T-helper 1 cell treated with Interleukin-12 subunit alpha and Interleukin-12 subunit beta and Interleukin-4 antibody, amounts not matched to agents 30 μg/mL and 1 μg/mL, for 36 hours (primary cell): ENCODE results near the gene TSNAX.

ENCODE experiments used
- H3K27ac Mint-ChIP-seq: one replicate; pipeline ENCODE4 v1.8.0; 2021; ENCODE audit warnings: mild to moderate bottlenecking, mixed read lengths
- H3K27me3 Mint-ChIP-seq: one replicate; pipeline ENCODE4 v1.8.0; 2021; ENCODE audit warnings: low read depth, mixed read lengths
- H3K36me3 Mint-ChIP-seq: one replicate; pipeline ENCODE4 v1.8.0; 2021; ENCODE audit warnings: low read depth, mixed read lengths
- H3K4me1 Mint-ChIP-seq: one replicate; pipeline ENCODE4 v1.8.0; 2021; ENCODE audit warnings: low read depth, mixed read lengths
- H3K4me3 Mint-ChIP-seq: one replicate; pipeline ENCODE4 v1.8.0; 2021; ENCODE audit warnings: mild to moderate bottlenecking, moderate library complexity, mixed read lengths
- H3K9me3 Mint-ChIP-seq: one replicate; pipeline ENCODE4 v1.8.0; 2021; ENCODE audit warnings: mixed read lengths

TSNAX gene

DNA sequence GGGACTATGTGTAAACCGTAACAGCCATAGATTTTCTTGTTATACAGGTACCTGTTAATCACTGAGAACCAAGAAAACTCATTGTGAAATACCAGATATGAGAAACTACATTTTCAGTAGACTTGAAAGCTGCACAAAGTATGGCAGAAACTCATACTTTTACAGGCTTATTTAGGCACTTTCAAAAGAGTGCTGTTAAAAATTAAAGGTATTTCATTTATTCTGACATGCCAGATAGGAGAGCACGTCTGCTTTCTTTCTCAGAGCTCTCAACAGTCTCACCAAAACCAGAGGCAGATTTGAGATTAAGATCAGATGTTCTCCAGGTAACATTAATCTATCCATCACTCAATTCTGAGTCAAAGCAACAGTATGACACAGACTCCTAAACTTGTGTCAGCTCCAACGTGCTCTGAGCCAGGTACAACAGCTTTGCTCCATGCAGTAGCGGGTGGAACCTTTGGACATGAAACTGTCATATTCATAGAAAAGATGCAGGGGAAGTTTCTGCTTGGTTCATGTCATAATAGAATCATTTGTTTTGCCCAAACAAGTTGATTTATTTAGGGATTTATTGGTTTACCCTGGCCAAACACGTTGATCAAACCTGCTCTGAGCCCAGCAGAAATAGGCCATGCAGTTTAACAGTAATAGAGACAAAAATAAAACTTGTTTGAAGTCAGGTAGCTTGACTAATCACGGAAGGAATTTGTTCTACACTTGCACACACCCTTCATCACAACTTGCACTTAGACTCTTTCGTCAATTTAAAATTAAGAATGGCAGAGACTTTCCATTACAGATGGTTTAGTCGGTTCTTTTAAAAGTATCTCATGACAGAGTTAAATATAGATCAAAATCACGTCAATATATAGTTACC, 20.8 kb upstream of the TSNAX start:
- no peaks in the 10 kb centered on the region for H3K4me1 Mint-ChIP-seq
- peaks cover 12% of the 10 kb centered on the region for H3K9me3 Mint-ChIP-seq
- H3K27ac Mint-ChIP-seq: no peak overlapping the region
- H3K27me3 Mint-ChIP-seq: peaks cover 18% of the 10 kb centered on the region
- H3K4me3 Mint-ChIP-seq: no peak overlapping the region
- H3K36me3 Mint-ChIP-seq: no peaks in the 10 kb centered on the region

DNA sequence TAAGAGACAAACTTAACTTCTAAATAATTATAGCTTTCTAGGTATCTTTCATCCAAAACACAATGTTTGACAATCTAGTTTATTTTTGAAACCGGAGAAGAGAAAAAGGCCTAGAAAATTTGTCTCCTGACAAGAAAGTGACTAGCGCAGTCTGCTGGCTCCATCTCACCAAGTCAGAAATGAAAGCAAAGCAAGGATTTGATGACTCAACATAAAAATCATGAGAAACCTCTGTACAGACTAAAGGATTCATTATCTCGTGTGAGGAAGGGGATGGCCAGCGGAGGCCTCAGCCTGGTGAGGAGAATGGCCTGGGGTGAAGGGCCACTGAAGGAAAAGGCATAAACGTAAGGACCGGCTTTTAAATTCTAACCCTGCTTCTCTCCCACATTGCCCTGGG, 20.0 kb upstream of the TSNAX start:
- Mint-ChIP-seq H3K4me1 (no peaks in the 10 kb centered on the region), H3K36me3 (no peaks in the 10 kb centered on the region), H3K4me3 (no peak overlapping the region), H3K27me3 (peaks cover 17% of the 10 kb centered on the region), H3K9me3 (peaks cover 4% of the 10 kb centered on the region), H3K27ac (no peak overlapping the region)

DNA sequence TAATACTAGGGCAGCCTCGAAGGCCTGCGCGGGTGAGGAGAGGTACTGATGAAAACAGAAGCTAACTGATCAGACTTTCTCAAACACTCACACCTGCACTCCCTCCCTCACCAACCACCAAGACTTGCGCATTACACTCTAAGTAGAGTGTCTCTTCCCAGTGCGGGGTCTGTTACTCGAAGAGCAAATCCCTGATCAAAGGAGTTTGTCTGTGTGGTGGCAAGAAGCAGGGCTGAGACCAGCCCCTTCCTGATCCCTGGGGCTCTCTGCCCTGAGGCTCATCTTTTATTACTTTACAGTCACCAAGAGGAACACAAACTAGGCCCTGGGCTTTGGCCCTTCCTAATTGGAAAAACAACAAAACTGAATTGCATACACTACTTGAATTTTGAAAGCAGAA, 19.5 kb upstream of the TSNAX start:
- Mint-ChIP-seq H3K9me3 (no peaks in the 10 kb centered on the region), H3K27ac (no peak overlapping the region), H3K36me3 (no peaks in the 10 kb centered on the region), H3K4me1 (no peaks in the 10 kb centered on the region), H3K4me3 (no peak overlapping the region), H3K27me3 (peaks cover 17% of the 10 kb centered on the region)

DNA sequence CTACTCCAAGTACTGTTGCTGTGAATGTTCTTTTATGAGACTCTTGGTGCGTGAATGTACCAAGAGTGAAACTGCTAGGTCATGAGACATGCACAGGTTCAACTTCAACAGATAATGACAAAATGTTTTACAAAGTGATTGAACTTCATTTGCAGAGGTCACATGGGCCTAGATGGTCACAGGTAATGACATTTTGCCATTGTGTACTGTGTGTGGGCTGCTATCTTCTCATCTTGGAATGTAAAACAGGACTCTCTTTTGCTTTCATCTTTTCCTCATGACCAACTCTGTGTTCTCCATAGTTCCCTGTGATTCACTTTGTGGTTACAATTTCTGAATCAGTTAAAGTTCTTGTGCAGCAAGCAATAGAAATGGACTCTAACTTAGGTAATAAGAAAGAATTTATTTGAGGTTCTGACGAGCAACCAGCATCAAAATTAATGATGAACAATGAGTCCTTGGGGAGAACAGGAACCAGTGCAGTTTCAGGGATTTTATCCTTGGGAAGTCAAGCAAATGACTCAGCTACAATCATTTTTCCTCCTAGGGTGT, 16.2 kb upstream of the TSNAX start:
- no peak overlapping the region for H3K27ac Mint-ChIP-seq
- H3K4me3 Mint-ChIP-seq: no peak overlapping the region
- no peaks in the 10 kb centered on the region for H3K36me3 Mint-ChIP-seq
- H3K9me3 Mint-ChIP-seq: no peaks in the 10 kb centered on the region
- H3K27me3 Mint-ChIP-seq: peaks cover 15% of the 10 kb centered on the region
- H3K4me1 Mint-ChIP-seq: no peaks in the 10 kb centered on the region

DNA sequence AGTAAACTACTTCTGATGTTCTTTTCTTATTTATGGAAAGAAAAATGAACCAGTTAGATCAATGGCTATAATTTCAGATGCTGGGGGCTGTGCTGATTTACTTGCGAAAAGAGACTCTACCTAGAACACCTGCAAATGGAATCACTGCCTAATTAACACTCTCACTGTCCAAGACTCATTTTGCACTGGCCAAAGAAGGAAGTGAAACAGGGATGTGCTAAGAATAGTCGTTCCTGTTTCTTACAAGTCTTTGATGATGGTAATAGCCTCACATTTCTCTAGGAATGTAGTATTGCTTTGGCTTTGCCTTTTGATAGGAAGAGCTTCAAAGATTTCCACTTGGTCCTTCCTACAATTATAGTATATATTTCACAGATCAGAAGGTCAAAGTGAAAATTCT, 12.7 kb upstream of the TSNAX start:
- Mint-ChIP-seq H3K9me3 (no peaks in the 10 kb centered on the region), H3K36me3 (peaks cover 2% of the 10 kb centered on the region), H3K4me1 (no peaks in the 10 kb centered on the region), H3K4me3 (no peak overlapping the region), H3K27me3 (peaks cover 29% of the 10 kb centered on the region), H3K27ac (no peak overlapping the region)

DNA sequence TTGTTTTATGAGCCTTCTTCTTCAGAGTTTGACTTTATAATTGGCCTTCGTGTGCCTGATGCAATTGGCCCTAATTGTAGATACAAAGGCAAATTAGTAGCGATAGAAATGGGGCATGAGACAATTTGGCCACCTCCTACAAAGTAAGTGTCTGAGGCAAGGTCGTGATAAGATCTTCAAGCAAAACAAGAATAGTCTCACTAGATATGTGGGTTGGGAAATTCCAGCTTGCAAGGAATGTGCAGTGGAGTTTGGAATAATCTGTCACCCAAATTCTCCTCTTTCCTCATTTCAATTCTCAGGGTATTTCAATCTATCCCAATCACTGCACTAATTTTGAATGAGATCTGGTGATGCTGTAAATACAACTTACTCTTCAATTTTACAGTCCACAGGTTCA, 11.4 kb upstream of the TSNAX start:
- Mint-ChIP-seq H3K27me3 (peaks cover 24% of the 10 kb centered on the region), H3K27ac (no peak overlapping the region), H3K4me3 (no peak overlapping the region), H3K36me3 (peaks cover 2% of the 10 kb centered on the region), H3K4me1 (no peaks in the 10 kb centered on the region), H3K9me3 (no peaks in the 10 kb centered on the region)

DNA sequence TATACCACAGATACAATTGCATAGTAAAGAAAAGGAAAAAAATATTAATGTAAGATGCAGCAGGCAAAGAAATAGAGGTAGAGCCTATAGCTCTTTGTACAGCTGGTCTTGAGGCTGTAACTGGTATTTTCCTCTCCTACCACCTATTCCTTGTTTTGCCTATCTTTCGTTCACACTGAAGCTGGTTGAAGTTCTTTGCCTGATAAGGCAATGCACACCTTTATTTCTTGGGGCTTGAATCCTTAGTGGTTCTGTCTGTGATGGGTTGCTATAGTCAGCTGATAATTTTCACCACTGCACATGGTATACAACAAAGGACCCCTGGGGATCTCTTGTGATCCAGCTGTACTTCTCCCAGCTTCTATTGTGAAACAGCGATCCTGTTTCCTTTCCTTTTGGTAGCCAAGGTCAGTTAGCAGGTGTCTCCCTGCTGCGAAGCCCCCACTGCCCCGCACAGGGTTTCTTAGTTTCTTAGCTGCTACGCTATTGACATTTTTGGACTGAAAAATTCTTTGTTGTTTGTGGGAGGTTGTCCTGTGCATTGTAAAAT, 9.9 kb upstream of the TSNAX start:
- Mint-ChIP-seq H3K27ac (no peak overlapping the region), H3K36me3 (peaks cover 5% of the 10 kb centered on the region), H3K4me3 (no peak overlapping the region), H3K4me1 (no peaks in the 10 kb centered on the region), H3K9me3 (no peaks in the 10 kb centered on the region), H3K27me3 (peaks cover 24% of the 10 kb centered on the region)

DNA sequence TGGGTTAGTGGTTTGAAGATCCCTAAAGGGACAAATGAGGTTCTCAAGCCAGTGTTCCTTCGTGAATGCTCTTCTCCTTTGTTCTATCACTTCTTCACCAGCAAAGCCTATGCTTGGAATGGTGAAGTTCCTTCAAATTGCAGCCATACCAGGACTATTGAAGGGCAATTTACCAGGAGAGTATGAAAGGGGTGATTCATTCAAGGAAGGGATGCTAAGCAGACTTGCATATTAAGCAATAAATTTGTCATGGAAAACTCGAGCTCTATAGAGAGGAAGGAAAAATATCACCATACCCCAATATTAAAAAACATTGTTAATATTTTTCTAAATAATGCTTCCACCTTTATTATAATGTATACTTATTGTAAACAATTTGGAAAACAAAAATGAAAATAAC, 9.3 kb upstream of the TSNAX start:
- H3K9me3 Mint-ChIP-seq: no peaks in the 10 kb centered on the region
- H3K4me1 Mint-ChIP-seq: no peaks in the 10 kb centered on the region
- H3K27me3 Mint-ChIP-seq: peaks cover 24% of the 10 kb centered on the region
- H3K36me3 Mint-ChIP-seq: peaks cover 5% of the 10 kb centered on the region
- H3K27ac Mint-ChIP-seq: no peak overlapping the region
- H3K4me3 Mint-ChIP-seq: no peak overlapping the region

DNA sequence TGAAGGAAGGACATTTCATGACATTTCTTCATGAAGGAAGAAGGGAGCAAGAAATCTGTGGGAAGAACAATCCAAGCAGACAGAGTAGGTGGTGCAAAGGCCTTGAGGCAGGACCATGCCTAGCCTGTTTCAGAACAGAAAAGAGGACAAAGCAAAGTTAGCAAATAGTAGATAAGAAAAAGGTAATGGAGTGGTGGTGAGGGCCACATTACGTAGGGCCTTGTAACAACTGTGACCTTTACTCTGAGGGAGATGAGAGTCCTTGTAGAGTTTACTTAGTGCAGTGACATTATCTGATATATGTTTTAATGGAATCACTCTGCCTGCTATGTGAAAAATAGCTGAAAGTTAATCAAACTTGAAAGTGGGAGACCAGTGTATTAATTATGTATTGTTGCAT, 6.4 kb upstream of the TSNAX start:
- Mint-ChIP-seq H3K36me3 (peaks cover 5% of the 10 kb centered on the region), H3K9me3 (no peaks in the 10 kb centered on the region), H3K4me1 (no peaks in the 10 kb centered on the region), H3K4me3 (no peak overlapping the region), H3K27ac (no peak overlapping the region), H3K27me3 (peaks cover 16% of the 10 kb centered on the region)

DNA sequence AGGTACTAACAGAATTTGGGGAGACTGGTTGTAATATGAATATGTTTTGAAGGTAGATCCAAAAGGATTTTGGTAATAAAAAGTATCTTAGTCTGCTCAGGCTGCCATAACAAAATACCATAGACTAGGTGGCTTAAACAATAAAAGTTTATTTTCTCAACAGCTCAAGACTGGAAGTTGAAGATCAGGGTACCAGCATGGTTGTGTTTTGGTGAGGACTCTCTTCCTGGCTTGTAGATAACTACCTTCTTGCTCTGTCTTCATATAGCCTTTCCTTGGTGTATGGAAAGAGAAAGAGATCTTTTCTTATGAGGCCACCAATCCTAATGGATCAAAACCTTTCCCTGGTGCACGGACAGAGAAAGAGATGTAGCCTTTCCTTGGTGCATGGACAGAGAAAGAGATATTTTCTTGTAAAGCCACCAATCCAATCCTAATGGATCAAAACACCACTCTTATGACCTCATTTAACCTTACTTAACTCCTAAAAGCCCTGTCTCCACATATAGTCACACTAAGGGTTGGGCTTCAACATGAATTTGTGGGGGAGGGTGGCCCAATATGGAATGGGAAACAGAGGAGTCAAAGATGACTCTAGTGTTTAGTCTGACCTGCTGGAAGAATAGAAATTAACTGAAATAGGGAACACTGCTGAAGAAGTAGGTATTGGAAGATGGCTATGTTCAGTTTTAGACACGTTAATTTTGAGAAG, 5.4 kb upstream of the TSNAX start:
- H3K4me1 Mint-ChIP-seq: peaks cover 7% of the 10 kb centered on the region
- H3K27me3 Mint-ChIP-seq: peaks cover 6% of the 10 kb centered on the region
- peaks cover 5% of the 10 kb centered on the region for H3K36me3 Mint-ChIP-seq
- no peak overlapping the region for H3K27ac Mint-ChIP-seq
- no peak overlapping the region for H3K4me3 Mint-ChIP-seq
- H3K9me3 Mint-ChIP-seq: no peaks in the 10 kb centered on the region

DNA sequence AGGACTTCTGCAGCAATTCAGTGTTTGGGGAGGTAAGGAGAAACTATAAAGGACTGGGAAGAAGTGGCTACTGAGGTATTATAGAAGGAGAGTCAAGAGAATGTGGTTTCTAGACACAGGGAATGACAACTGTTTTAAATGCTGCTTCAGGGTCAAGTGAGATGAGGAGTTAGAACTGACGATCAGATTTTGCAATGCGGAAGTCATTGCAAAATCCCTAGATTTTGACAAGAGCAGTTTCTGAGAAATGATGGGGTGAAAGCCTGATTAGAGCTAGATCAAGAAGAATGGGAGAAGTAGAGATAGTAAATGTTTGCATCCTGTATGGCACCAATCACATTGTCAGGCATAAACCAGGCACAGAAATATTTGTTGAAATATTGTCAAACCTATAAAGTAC, 4.7 kb upstream of the TSNAX start:
- H3K4me1 Mint-ChIP-seq: peaks cover 8% of the 10 kb centered on the region
- H3K9me3 Mint-ChIP-seq: no peaks in the 10 kb centered on the region
- no peaks in the 10 kb centered on the region for H3K27me3 Mint-ChIP-seq
- H3K36me3 Mint-ChIP-seq: peaks cover 5% of the 10 kb centered on the region
- H3K4me3 Mint-ChIP-seq: no peak overlapping the region
- no peak overlapping the region for H3K27ac Mint-ChIP-seq

DNA sequence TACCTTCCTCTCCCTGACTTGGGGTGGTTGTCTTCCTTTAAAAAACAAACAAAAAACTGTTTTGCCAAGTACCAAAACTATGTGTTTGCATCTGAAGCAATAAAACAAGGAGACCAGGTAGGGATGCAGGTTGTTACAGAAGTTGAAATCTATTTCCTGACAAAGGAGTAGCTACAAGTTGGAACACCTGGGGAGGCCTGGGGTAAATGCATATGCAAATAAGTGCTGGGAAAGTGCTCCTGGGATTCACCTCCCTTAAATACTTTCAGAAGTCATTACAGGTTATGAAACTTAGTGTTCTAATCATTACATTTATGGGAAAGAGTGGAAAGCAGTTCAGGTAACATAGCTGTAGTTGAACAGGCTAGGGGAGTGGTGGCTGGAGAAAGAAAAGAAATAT, 1.9 kb upstream of the TSNAX start:
- Mint-ChIP-seq H3K4me1 (peaks cover 20% of the 10 kb centered on the region), H3K9me3 (no peaks in the 10 kb centered on the region), H3K27ac (no peak overlapping the region), H3K36me3 (peaks cover 12% of the 10 kb centered on the region), H3K27me3 (no peaks in the 10 kb centered on the region), H3K4me3 (no peak overlapping the region)

DNA sequence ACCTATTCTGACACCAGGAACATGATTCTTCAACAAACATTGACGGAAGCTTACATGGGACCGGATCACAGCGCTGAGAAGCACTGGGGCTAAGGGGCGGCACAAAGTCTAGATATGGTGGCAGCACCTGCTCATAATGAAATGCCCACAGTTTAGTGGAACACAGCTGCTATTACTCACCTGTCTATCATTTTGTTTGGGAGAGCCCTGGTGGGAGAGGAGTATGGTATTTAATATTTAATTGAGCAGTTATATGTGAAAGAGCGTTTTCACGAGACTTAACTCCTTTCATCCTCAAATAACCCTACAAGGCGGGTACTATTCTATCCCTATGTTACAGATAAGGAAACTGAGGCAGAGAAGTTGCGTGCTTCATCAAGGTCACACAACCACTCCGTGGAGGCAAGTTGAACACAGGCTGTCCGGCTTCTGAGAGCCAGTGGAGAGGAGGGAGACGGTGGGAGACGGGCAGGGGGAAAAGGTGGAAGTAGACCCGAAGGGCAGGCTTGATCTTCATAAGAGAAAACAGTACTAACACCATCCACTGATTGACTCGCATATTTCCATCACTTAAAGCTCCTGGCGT, 790 bp upstream of the TSNAX start:
- Mint-ChIP-seq H3K9me3 (no peaks in the 10 kb centered on the region), H3K4me1 (peaks cover 23% of the 10 kb centered on the region), H3K27ac (peak overlapping the region; percentile 98), H3K36me3 (peaks cover 9% of the 10 kb centered on the region), H3K27me3 (no peaks in the 10 kb centered on the region), H3K4me3 (peak overlapping the region; percentile 93)

DNA sequence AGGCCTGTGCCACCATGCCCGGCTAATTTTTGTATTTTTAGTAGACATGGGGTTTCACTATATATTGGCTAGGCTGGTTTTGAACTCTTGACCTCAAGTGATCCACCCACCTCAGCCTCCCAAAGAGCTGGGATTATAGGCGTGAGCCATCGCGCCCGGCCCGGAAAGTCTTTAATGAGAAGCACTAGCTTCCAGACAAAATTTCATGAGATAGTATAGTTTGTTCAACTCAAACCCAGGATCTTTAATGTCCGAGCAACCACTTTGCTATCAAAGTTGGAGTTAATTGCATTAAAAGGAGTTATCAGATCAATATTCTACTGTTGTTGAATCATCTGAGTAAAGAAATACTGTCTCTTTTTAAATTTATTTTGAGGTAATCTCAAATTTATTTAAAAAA, 4.8 kb downstream of the TSNAX start:
- no peak overlapping the region for H3K4me3 Mint-ChIP-seq

More for the DNA sequence above, 4.8 kb downstream of the TSNAX start:
- Mint-ChIP-seq H3K27ac (no peak overlapping the region), H3K36me3 (peaks cover 21% of the 10 kb centered on the region), H3K4me1 (peaks cover 19% of the 10 kb centered on the region), H3K27me3 (no peaks in the 10 kb centered on the region), H3K9me3 (no peaks in the 10 kb centered on the region)
